Breast epithelium (tissue), 4 donors: ENCODE data around the gene CBFA2T2. TPM values are rescaled to one million over a fixed set of nuclear protein-coding genes. Genes with fewer than 3 reads are reported as not detected.

Experiments
- DNase-seq, 2 donors: peaks; one replicate each; pipeline ENCODE4 v3.0.0-alpha.2; 2019; ENCODE audit warnings: low spot score in 2 of 2
- H3K27ac ChIP-seq, 2 donors: fragments of 200-600 bp; sonication (generic) in 1 of 2; one replicate each; pipeline ENCODE4 v1.5.1; 2016 to 2019; ENCODE audit warnings: mild to moderate bottlenecking in 1 of 2
- H3K27me3 ChIP-seq, 2 donors: fragments of 200-600 bp; sonication (generic) in 1 of 2; one replicate each; pipeline versions ENCODE4 v1.5.1 to v1.6.0; 2017 to 2019; ENCODE audit warnings: control low read depth in 1 of 2, mild to moderate bottlenecking in 1 of 2
- H3K36me3 ChIP-seq: fragments of 200-600 bp; one replicate; pipeline ENCODE4 v1.5.1; 2019
- H3K4me1 ChIP-seq, 2 donors: fragments of 200-600 bp; sonication (generic); one replicate each; pipeline ENCODE4 v1.5.1; 2016 to 2019; ENCODE audit warnings: control low read depth in 1 of 2
- H3K4me3 ChIP-seq, 3 donors: fragments of 200-600 bp; sonication (generic); 1 replicate in 2 of 3; 2 replicates in 1 of 3; pipeline ENCODE4 v1.5.1; 2016 to 2019; ENCODE audit warnings: mild to moderate bottlenecking in 3 of 3, moderate library complexity in 2 of 3
- H3K9me3 ChIP-seq, 2 donors: fragments of 200-600 bp; sonication (generic) in 1 of 2; one replicate each; pipeline ENCODE4 v1.5.1; 2016 to 2019; ENCODE audit warnings: control low read depth in 1 of 2
- CTCF ChIP-seq, 3 donors: fragments of 450-650 bp; IDR thresholded peaks; one replicate each; pipeline ENCODE4 v1.5.1; 2016 to 2017; ENCODE audit warnings: antibody characterized with exemption in 3 of 3, mild to moderate bottlenecking in 3 of 3, moderate library complexity in 3 of 3
- POLR2A ChIP-seq: fragments of 450-650 bp; IDR thresholded peaks from one replicate; pipeline ENCODE4 v1.6.1; 2016; ENCODE audit warnings: antibody characterized with exemption, mild to moderate bottlenecking, moderate library complexity
- POLR2AphosphoS5 ChIP-seq, 3 donors: sonication (generic); formaldehyde crosslinking; IDR thresholded peaks; one replicate each; pipeline ENCODE4 v1.6.1; 2017; ENCODE audit warnings: antibody characterized with exemption in 3 of 3
- intact Hi-C: fragments of 100-400 bp; cut with DNase I; formaldehyde crosslinking; loops from one replicate; pipeline ENCODE4 v1.15.1; 2023; ENCODE audit warnings: low total_unique reads
- total RNA-seq, 3 donors: library from RNA; depleted of rRNA; stranded (reverse); fragments of >200 nt; gene quantifications; one replicate each; pipeline ENCODE4 v1.1.0, GENCODE V29; 2016

The CBFA2T2 gene
- total RNA-seq, 3 donors from 2014 or later, result 10.9 to 20.9 (median 17.0) TPM

GRCh38 chr20:33516882-33517281 lies 27.0 kb downstream of the CBFA2T2 start:
- DNase-seq, result no peak
- H3K27ac ChIP-seq, result no peak overlapping the region
- intact Hi-C loops, result no loop called here
- no peak overlapping the region for H3K4me3 ChIP-seq
- H3K4me1 ChIP-seq, result no peaks in the 10 kb centered on the region
- H3K36me3 ChIP-seq, result no peaks in the 10 kb centered on the region
- no peaks in the 10 kb centered on the region for H3K27me3 ChIP-seq
- H3K9me3 ChIP-seq, result no peaks in the 10 kb centered on the region
- no peak for TF ChIP-seq POLR2A

GRCh38 chr20:33518071-33518470 lies 28.2 kb downstream of the CBFA2T2 start:
- intact Hi-C loops, result no loop called here
- Histone ChIP-seq H3K4me3 (no peak overlapping the region), H3K4me1 (no peaks in the 10 kb centered on the region), H3K27me3 (no peaks in the 10 kb centered on the region), H3K9me3 (no peaks in the 10 kb centered on the region), H3K36me3 (no peaks in the 10 kb centered on the region), H3K27ac (peak overlapping the region in 1 of 2 donors; percentile 65)
- DNase-seq, result no peak
- TF ChIP-seq POLR2AphosphoS5 (IDR thresholded peaks at IDR 0.05) (no peak), CTCF (IDR thresholded peaks at IDR 0.05) (no peak), POLR2A (no peak)

- TF ChIP-seq POLR2AphosphoS5 (IDR thresholded peaks at IDR 0.05) (no peak), CTCF (IDR thresholded peaks at IDR 0.05) (no peak), POLR2A (no peak)
- intact Hi-C loops, result no loop called here
Measured at GRCh38 chr20:33521461-33521860, 31.6 kb downstream of the CBFA2T2 start.

GRCh38 chr20:33522256-33522820 lies 32.4 kb downstream of the CBFA2T2 start:
- DNase-seq, result no peak
- H3K4me1 ChIP-seq, result no peaks in the 10 kb centered on the region

More at GRCh38 chr20:33521461-33521860, 31.6 kb downstream of the CBFA2T2 start:
- Histone ChIP-seq H3K27me3 (no peaks in the 10 kb centered on the region), H3K4me1 (no peaks in the 10 kb centered on the region), H3K27ac (no peak overlapping the region), H3K9me3 (no peaks in the 10 kb centered on the region), H3K4me3 (no peak overlapping the region), H3K36me3 (no peaks in the 10 kb centered on the region)
- DNase-seq, result no peak

GRCh38 chr20:33524261-33524660 lies 34.4 kb downstream of the CBFA2T2 start:
- TF ChIP-seq POLR2AphosphoS5 (IDR thresholded peaks at IDR 0.05), result no peak
- no peak for TF ChIP-seq CTCF (IDR thresholded peaks at IDR 0.05)
- no peak for TF ChIP-seq POLR2A
- intact Hi-C loops, result no loop called here

More at GRCh38 chr20:33522256-33522820, 32.4 kb downstream of the CBFA2T2 start:
- Histone ChIP-seq H3K4me3 (no peak overlapping the region), H3K36me3 (no peaks in the 10 kb centered on the region), H3K27me3 (no peaks in the 10 kb centered on the region), H3K9me3 (no peaks in the 10 kb centered on the region), H3K27ac (no peak overlapping the region)
- intact Hi-C loops, result no loop called here
- TF ChIP-seq CTCF (IDR thresholded peaks at IDR 0.05) (no peak), POLR2AphosphoS5 (IDR thresholded peaks at IDR 0.05) (no peak), POLR2A (no peak)

More at GRCh38 chr20:33524261-33524660, 34.4 kb downstream of the CBFA2T2 start:
- H3K27me3 ChIP-seq, result no peaks in the 10 kb centered on the region
- H3K9me3 ChIP-seq, result no peaks in the 10 kb centered on the region
- H3K4me1 ChIP-seq, result no peaks in the 10 kb centered on the region
- no peak overlapping the region for H3K4me3 ChIP-seq
- DNase-seq, result no peak
- no peak overlapping the region for H3K27ac ChIP-seq
- no peaks in the 10 kb centered on the region for H3K36me3 ChIP-seq
